HEK293T (cell line): Measurements from ENCODE around the gene CDY1B.
"Not testable (repeated sequence)": the region's sequence is repeated elsewhere in the genome, so short reads cannot be mapped to it uniquely, and the experiment has no call there.

Experiments
- CTCF ChIA-PET: fragments of 350-600 bp; formaldehyde crosslinking; extraction: SDS; loops from one replicate; lab custom pipeline; 2021; ENCODE audit warnings: antibody characterized with exemption, inconsistent platforms; lab: Yijun Ruan, JAX
- POLR2A ChIA-PET: fragments of 350-600 bp; formaldehyde crosslinking; extraction: SDS; loops from one replicate; lab custom pipeline; 2020; ENCODE audit warnings: antibody characterized with exemption, inconsistent platforms; lab: Yijun Ruan, JAX
- DNase-seq: peaks from one replicate; pipeline ENCODE4 v3.0.0; 2012; ENCODE audit warnings: mixed read lengths; ENCODE audit errors: extremely low spot score

CDY1B gene

GRCh38 chrY:24047919-24048318 lies at the start of gene CDY1B:
CDY1B (minus strand) TSS chrY:24048019; CDS start chrY:24047688, 331 bp downstream.
- CTCF ChIA-PET, DNase-seq, POLR2A ChIA-PET: not testable (repeated sequence)

GRCh38 chrY:24049525-24049924 lies 1.7 kb upstream of the CDY1B start:
- POLR2A ChIA-PET, CTCF ChIA-PET, DNase-seq: not testable (repeated sequence)

GRCh38 chrY:24043209-24043608 lies 4.6 kb downstream of the CDY1B start:
- CTCF ChIA-PET, POLR2A ChIA-PET, DNase-seq: not testable (repeated sequence)

GRCh38 chrY:24039008-24039718 lies 8.7 kb downstream of the CDY1B start:
- CTCF ChIA-PET, POLR2A ChIA-PET: not testable (repeated sequence)

GRCh38 chrY:24026212-24027103 lies 21.4 kb downstream of the CDY1B start:
- POLR2A ChIA-PET, DNase-seq, CTCF ChIA-PET: not testable (repeated sequence)

More at GRCh38 chrY:24039008-24039718, 8.7 kb downstream of the CDY1B start:
- DNase-seq, result not testable (repeated sequence)
